Large intestine (tissue), 3 donors: ENCODE data around the gene MOGAT3. TPM values are rescaled to one million over a fixed set of nuclear protein-coding genes. Genes with fewer than 3 reads are reported as not detected.
A peak's percentile ranks its signal among the peaks of the same experiment; 100 is the strongest.

ENCODE experiments used
- DNase-seq, 2 donors: peaks; one replicate each; pipeline versions ENCODE4 v3.0.0 to v3.0.0-alpha.2; 2013
- H3K27ac ChIP-seq: one replicate; pipeline ENCODE4 v1.5.1; 2013; ENCODE audit warnings: low read length
- H3K27me3 ChIP-seq: 2 replicates; pipeline ENCODE4 v1.6.1; 2013; ENCODE audit warnings: low read length; ENCODE audit not compliant: control insufficient read depth, insufficient read depth
- H3K36me3 ChIP-seq: 2 replicates; pipeline ENCODE4 v1.6.1; 2013; ENCODE audit warnings: low read length; ENCODE audit not compliant: control insufficient read depth, insufficient read depth
- H3K4me1 ChIP-seq: one replicate; pipeline ENCODE4 v1.6.1; 2013; ENCODE audit warnings: low read length; ENCODE audit not compliant: control insufficient read depth, insufficient read depth
- H3K4me3 ChIP-seq: one replicate; pipeline ENCODE4 v1.5.1; 2013; ENCODE audit warnings: low read length
- H3K9me3 ChIP-seq: one replicate; pipeline ENCODE4 v1.6.1; 2013; ENCODE audit warnings: mild to moderate bottlenecking, low read depth, low read length, moderate library complexity; ENCODE audit not compliant: control insufficient read depth
- WGBS: methylation state at CpG from one replicate; pipeline ENCODE4 v1.1.5; 2013; ENCODE audit warnings: low lambda C conversion rate; ENCODE audit not compliant: insufficient coverage; 5-methylcytosine and 5-hydroxymethylcytosine counted together
- polyA plus RNA-seq: library from polyadenylated mRNA; unstranded; fragments of 120-200 nt; gene quantifications from one replicate; pipeline ENCODE4 v1.2.1, GENCODE V29; 2013

MOGAT3 gene
- polyA plus RNA-seq, 1 donor, result 72.1 TPM

GRCh38 chr7:101172854-101173751 lies 27.7 kb downstream of the MOGAT3 start:
- peak in 1 of 2 donors; percentile 25 for DNase-seq
- H3K27ac ChIP-seq, result no peak overlapping the region
- no peak overlapping the region for H3K4me3 ChIP-seq
- peaks cover 35% of the 10 kb centered on the region for H3K4me1 ChIP-seq
- WGBS, result no CpG with 5 or more reads among the region's 53 CpGs
- no peaks in the 10 kb centered on the region for H3K36me3 ChIP-seq
- H3K27me3 ChIP-seq, result peaks cover 100% of the 10 kb centered on the region
- peaks cover 15% of the 10 kb centered on the region for H3K9me3 ChIP-seq

GRCh38 chr7:101172005-101172853 lies 28.6 kb downstream of the MOGAT3 start:
- WGBS, result no CpG with 5 or more reads among the region's 79 CpGs
- Histone ChIP-seq H3K27ac (no peak overlapping the region), H3K9me3 (peaks cover 15% of the 10 kb centered on the region), H3K4me1 (peaks cover 35% of the 10 kb centered on the region), H3K4me3 (no peak overlapping the region), H3K27me3 (peaks cover 100% of the 10 kb centered on the region), H3K36me3 (no peaks in the 10 kb centered on the region)
- DNase-seq, result peak in 1 of 2 donors; percentile 44

GRCh38 chr7:101171442-101171837 lies 29.4 kb downstream of the MOGAT3 start:
- H3K27me3 ChIP-seq, result peaks cover 100% of the 10 kb centered on the region
- peak in 1 of 2 donors; percentile 7 for DNase-seq
- H3K27ac ChIP-seq, result no peak overlapping the region
- H3K36me3 ChIP-seq, result no peaks in the 10 kb centered on the region
- H3K4me3 ChIP-seq, result no peak overlapping the region
- WGBS, result 0% methylated on average over 2 of the region's 13 CpGs
- H3K4me1 ChIP-seq, result peaks cover 35% of the 10 kb centered on the region
- peaks cover 15% of the 10 kb centered on the region for H3K9me3 ChIP-seq

- H3K36me3 ChIP-seq, result no peaks in the 10 kb centered on the region
- no peak overlapping the region for H3K27ac ChIP-seq
- 0% methylated on average over 1 of the region's 17 CpGs for WGBS
- peaks cover 18% of the 10 kb centered on the region for H3K9me3 ChIP-seq
- peak in 1 of 2 donors; percentile 2 for DNase-seq
- H3K4me1 ChIP-seq, result peaks cover 39% of the 10 kb centered on the region
- no peak overlapping the region for H3K4me3 ChIP-seq
- H3K27me3 ChIP-seq, result peaks cover 100% of the 10 kb centered on the region
Measured at GRCh38 chr7:101170617-101171441, 30.0 kb downstream of the MOGAT3 start.

- Histone ChIP-seq H3K36me3 (no peaks in the 10 kb centered on the region), H3K4me3 (no peak overlapping the region), H3K9me3 (peaks cover 21% of the 10 kb centered on the region), H3K4me1 (peaks cover 43% of the 10 kb centered on the region), H3K27ac (no peak overlapping the region), H3K27me3 (peaks cover 99% of the 10 kb centered on the region)
- DNase-seq, result peak; percentile 48 to 61
- WGBS, result no CpG with 5 or more reads among the region's 33 CpGs
Measured at GRCh38 chr7:101169838-101170551, 30.8 kb downstream of the MOGAT3 start.

GRCh38 chr7:101169110-101169837 lies 31.6 kb downstream of the MOGAT3 start:
- DNase-seq, result peak in 1 of 2 donors; percentile 18
- H3K4me1 ChIP-seq, result peaks cover 49% of the 10 kb centered on the region
- no peaks in the 10 kb centered on the region for H3K36me3 ChIP-seq
- no CpG with 5 or more reads among the region's 18 CpGs for WGBS
- no peak overlapping the region for H3K4me3 ChIP-seq
- peaks cover 99% of the 10 kb centered on the region for H3K27me3 ChIP-seq
- H3K27ac ChIP-seq, result no peak overlapping the region
- peaks cover 19% of the 10 kb centered on the region for H3K9me3 ChIP-seq

- H3K4me1 ChIP-seq, result peaks cover 50% of the 10 kb centered on the region
- DNase-seq, result no peak
- H3K9me3 ChIP-seq, result peaks cover 19% of the 10 kb centered on the region
- peaks cover 99% of the 10 kb centered on the region for H3K27me3 ChIP-seq
- no peak overlapping the region for H3K27ac ChIP-seq
- no peak overlapping the region for H3K4me3 ChIP-seq
- WGBS, result no CpG with 5 or more reads among the region's 6 CpGs
- H3K36me3 ChIP-seq, result no peaks in the 10 kb centered on the region
Measured at GRCh38 chr7:101168412-101169049, 32.3 kb downstream of the MOGAT3 start.

- Histone ChIP-seq H3K4me1 (peaks cover 46% of the 10 kb centered on the region), H3K27ac (no peak overlapping the region), H3K4me3 (no peak overlapping the region), H3K36me3 (no peaks in the 10 kb centered on the region), H3K9me3 (peaks cover 16% of the 10 kb centered on the region), H3K27me3 (peaks cover 95% of the 10 kb centered on the region)
- peak in 1 of 2 donors; percentile 18 for DNase-seq
- WGBS, result 10% methylated on average over 2 of the region's 12 CpGs
Measured at GRCh38 chr7:101167645-101168411, 33.0 kb downstream of the MOGAT3 start.
